ENCODE measurements around the gene PNPLA7. TPM values are rescaled to one million over a fixed set of nuclear protein-coding genes. Genes with fewer than 3 reads are reported as not detected.

Gene PNPLA7
- total RNA-seq, 1 donor from 2014 or later, result 3.9 TPM

GRCh38 chr9:137435980-137436760 lies 114.0 kb downstream of the PNPLA7 start:
- H3K36me3 Mint-ChIP-seq (ENCODE audit: low read depth, unreplicated experiment), result no peaks in the 10 kb centered on the region
- no peaks in the 10 kb centered on the region for H3K27me3 Mint-ChIP-seq (ENCODE audit: unreplicated experiment)
- no peak overlapping the region for H3K4me3 Mint-ChIP-seq (ENCODE audit: unreplicated experiment)
- no peak overlapping the region for H3K27ac Mint-ChIP-seq (ENCODE audit: unreplicated experiment)
- DNase-seq (ENCODE audit: low spot score), result no peak
- no peaks in the 10 kb centered on the region for H3K9me3 Mint-ChIP-seq (ENCODE audit: unreplicated experiment)
- H3K4me1 Mint-ChIP-seq (ENCODE audit: unreplicated experiment), result no peaks in the 10 kb centered on the region
- no peak for TF ChIP-seq CTCF (IDR thresholded peaks at IDR 0.05; ENCODE audit: unreplicated experiment)

- TF ChIP-seq CTCF (IDR thresholded peaks at IDR 0.05; ENCODE audit: unreplicated experiment), result no peak
- no peak overlapping the region for H3K4me3 Mint-ChIP-seq (ENCODE audit: unreplicated experiment)
- no peak overlapping the region for H3K27ac Mint-ChIP-seq (ENCODE audit: unreplicated experiment)
- H3K9me3 Mint-ChIP-seq (ENCODE audit: unreplicated experiment), result no peaks in the 10 kb centered on the region
- no peaks in the 10 kb centered on the region for H3K36me3 Mint-ChIP-seq (ENCODE audit: low read depth, unreplicated experiment)
- no peak for DNase-seq (ENCODE audit: low spot score)
- no peaks in the 10 kb centered on the region for H3K4me1 Mint-ChIP-seq (ENCODE audit: unreplicated experiment)
- H3K27me3 Mint-ChIP-seq (ENCODE audit: unreplicated experiment), result no peaks in the 10 kb centered on the region
Measured at GRCh38 chr9:137435381-137435891, 114.8 kb downstream of the PNPLA7 start.

GRCh38 chr9:137434498-137435380 lies 115.5 kb downstream of the PNPLA7 start:
- H3K4me1 Mint-ChIP-seq (ENCODE audit: unreplicated experiment), result no peaks in the 10 kb centered on the region
- H3K9me3 Mint-ChIP-seq (ENCODE audit: unreplicated experiment), result no peaks in the 10 kb centered on the region
- H3K27me3 Mint-ChIP-seq (ENCODE audit: unreplicated experiment), result no peaks in the 10 kb centered on the region
- H3K4me3 Mint-ChIP-seq (ENCODE audit: unreplicated experiment), result no peak overlapping the region
- no peak for TF ChIP-seq CTCF (IDR thresholded peaks at IDR 0.05; ENCODE audit: unreplicated experiment)
- no peak for DNase-seq (ENCODE audit: low spot score)
- H3K36me3 Mint-ChIP-seq (ENCODE audit: low read depth, unreplicated experiment), result no peaks in the 10 kb centered on the region
- no peak overlapping the region for H3K27ac Mint-ChIP-seq (ENCODE audit: unreplicated experiment)

- no peak for DNase-seq (ENCODE audit: low spot score)
- H3K4me1 Mint-ChIP-seq (ENCODE audit: unreplicated experiment), result no peaks in the 10 kb centered on the region
- H3K9me3 Mint-ChIP-seq (ENCODE audit: unreplicated experiment), result no peaks in the 10 kb centered on the region
- no peaks in the 10 kb centered on the region for H3K27me3 Mint-ChIP-seq (ENCODE audit: unreplicated experiment)
- TF ChIP-seq CTCF (IDR thresholded peaks at IDR 0.05; ENCODE audit: unreplicated experiment), result no peak
- no peak overlapping the region for H3K4me3 Mint-ChIP-seq (ENCODE audit: unreplicated experiment)
- no peak overlapping the region for H3K27ac Mint-ChIP-seq (ENCODE audit: unreplicated experiment)
- H3K36me3 Mint-ChIP-seq (ENCODE audit: low read depth, unreplicated experiment), result no peaks in the 10 kb centered on the region
Measured at GRCh38 chr9:137433916-137434431, 116.2 kb downstream of the PNPLA7 start.
